Lung (tissue), 12 donors: ENCODE results near the gene GRAMD1A. TPM values are rescaled to one million over a fixed set of nuclear protein-coding genes. Genes with fewer than 3 reads are reported as not detected.
A peak's percentile ranks its signal among the peaks of the same experiment; 100 is the strongest.
"Not testable (repeated sequence)": the region's sequence is repeated elsewhere in the genome, so short reads cannot be mapped to it uniquely, and the experiment has no call there.

Experiments
- ATAC-seq: fragments of 200-7000 bp; cut with Tn5 transposase; one replicate; pipeline ENCODE4 v1.9.1; 2020; ENCODE audit warnings: moderate number of reproducible peaks; ENCODE audit not compliant: insufficient read depth, low FRiP score
- DNase-seq, 3 donors: peaks; one replicate each; pipeline ENCODE4 v3.0.0-alpha.2; 2013 to 2017
- H3K27ac ChIP-seq, 2 donors: one replicate each; pipeline ENCODE4 v1.5.1; 2013; ENCODE audit warnings: mild to moderate bottlenecking in 2 of 2, moderate library complexity in 2 of 2, control low read depth in 1 of 2, inconsistent platforms in 1 of 2, low read depth in 1 of 2, low read length in 1 of 2
- H3K27me3 ChIP-seq, 3 donors: one replicate each; pipeline ENCODE4 v1.5.1; 2013; ENCODE audit warnings: low read length in 2 of 3; ENCODE audit not compliant: control insufficient read depth in 3 of 3, insufficient read depth in 3 of 3
- H3K36me3 ChIP-seq, 4 donors: one replicate each; pipeline ENCODE4 v1.5.1; 2013; ENCODE audit warnings: low read length in 4 of 4, mild to moderate bottlenecking in 1 of 4, moderate library complexity in 1 of 4; ENCODE audit not compliant: control insufficient read depth in 4 of 4, insufficient read depth in 4 of 4
- H3K4me1 ChIP-seq, 5 donors: one replicate each; pipeline ENCODE4 v1.5.1; 2013; ENCODE audit warnings: low read length in 5 of 5, mild to moderate bottlenecking in 2 of 5, moderate library complexity in 1 of 5; ENCODE audit not compliant: control insufficient read depth in 5 of 5, insufficient read depth in 5 of 5
- H3K4me3 ChIP-seq: one replicate; pipeline ENCODE4 v1.5.1; 2013; ENCODE audit warnings: mild to moderate bottlenecking, control low read depth, moderate library complexity
- H3K9ac ChIP-seq, 2 donors: one replicate each; pipeline ENCODE4 v1.5.1; 2013; ENCODE audit warnings: low read length in 2 of 2, control low read depth in 1 of 2; ENCODE audit not compliant: insufficient read depth in 1 of 2
- H3K9me3 ChIP-seq, 4 donors: one replicate each; pipeline ENCODE4 v1.5.1; 2013; ENCODE audit warnings: low read length in 3 of 4, mild to moderate bottlenecking in 1 of 4, moderate library complexity in 1 of 4; ENCODE audit not compliant: control insufficient read depth in 4 of 4, insufficient read depth in 3 of 4
- CTCF ChIP-seq: IDR thresholded peaks from 2 replicates; pipeline ENCODE4 v1.5.1; 2012; ENCODE audit warnings: mild to moderate bottlenecking; ENCODE audit errors: control extremely low read depth, extremely low read depth
- WGBS, 2 donors: extraction: QIAGEN DNeasy Blood & Tissue Kit; methylation state at CpG; one replicate each; pipeline ENCODE4 v1.1.7; 2013; 5-methylcytosine and 5-hydroxymethylcytosine counted together
- polyA plus RNA-seq, 2 donors: library from polyadenylated mRNA; stranded (reverse); fragments of 200-250 nt; gene quantifications; one replicate each; pipeline ENCODE4 v1.2.1, GENCODE V29; 2013
- total RNA-seq, 2 donors: library from RNA; depleted of rRNA in 1 of 2; stranded (reverse); fragments of >200 nt in 1 of 2; gene quantifications; one replicate each; pipeline ENCODE4 v1.2.1, GENCODE V29; 2014 to 2021
- donor health status: control.
- donor health status: control.
- donor health status: Bipolar disorder and iron deficiency.
- donor health status: healthy.
- donor health status: DM: yes; HTN: yes; CAD: no.

The GRAMD1A gene
- total and polyA plus RNA-seq, 4 donors, result 92.2 to 217 (median 133) TPM

DNA sequence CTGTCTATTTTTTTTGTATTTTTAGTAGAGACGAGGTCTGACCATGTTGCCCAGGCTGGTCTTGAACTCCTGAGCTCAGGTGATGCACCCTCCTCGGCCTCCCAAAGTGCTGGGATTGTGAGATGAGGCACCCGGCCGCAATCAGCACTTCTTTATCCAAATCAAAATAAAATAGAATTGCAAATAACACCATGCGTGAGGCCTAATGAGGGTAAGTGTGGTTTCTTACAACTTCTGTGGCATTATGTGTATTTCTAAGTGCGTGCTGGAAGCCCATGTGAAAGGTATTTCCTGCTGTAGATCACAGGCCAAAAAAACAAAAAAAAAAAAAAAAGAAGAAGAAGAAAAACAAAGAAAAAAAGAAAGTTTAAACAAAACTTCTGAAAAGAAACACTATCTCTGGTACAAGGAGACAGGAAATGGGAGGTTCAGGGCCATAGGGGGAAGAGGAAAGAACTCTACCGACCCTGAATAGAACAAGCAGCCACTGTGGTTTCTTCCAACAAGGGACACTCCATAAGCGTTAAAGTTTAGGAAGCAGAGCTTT lies 3.0 kb upstream of the GRAMD1A start:
- no peak for ATAC-seq
- H3K4me1 ChIP-seq, result peaks cover 0 to 29% (median 5%) of the 10 kb centered on the region in 5 donors
- H3K36me3 ChIP-seq, result peaks cover 0 to 3% (median 0%) of the 10 kb centered on the region in 4 donors
- no peak overlapping the region for H3K9ac ChIP-seq
- no peak overlapping the region for H3K4me3 ChIP-seq
- no peak for TF ChIP-seq CTCF
- peak overlapping the region in 1 of 2 donors; percentile 69 for H3K27ac ChIP-seq
- H3K27me3 ChIP-seq, result no peaks in the 10 kb centered on the region
- DNase-seq, result no peak
- H3K9me3 ChIP-seq, result no peaks in the 10 kb centered on the region
- 27 to 45% methylated on average over 8 of the region's 8 CpGs for WGBS, 2 donors

- not testable (repeated sequence) for H3K36me3 ChIP-seq, H3K27me3 ChIP-seq, H3K4me3 ChIP-seq, ATAC-seq, DNase-seq, H3K9me3 ChIP-seq, H3K9ac ChIP-seq, H3K27ac ChIP-seq
- WGBS, 2 donors, result 92 to 93% methylated on average over 6 to 7 of the region's 7 CpGs
- H3K4me1 ChIP-seq, result peaks cover 0 to 34% (median 9%) of the 10 kb centered on the region in 5 donors
These were observed 1.9 kb upstream of the GRAMD1A start for GRCh38 chr19:34998224-34998623.

- WGBS, 2 donors, result 43 to 45% methylated on average over 13 of the region's 13 CpGs
- TF ChIP-seq CTCF, result no peak
- peak overlapping the region; percentile 64 to 99 for H3K27ac ChIP-seq
- peaks cover 0 to 40% (median 9%) of the 10 kb centered on the region in 5 donors for H3K4me1 ChIP-seq
- H3K9me3 ChIP-seq, result no peaks in the 10 kb centered on the region
- no peak for ATAC-seq
- peaks cover 0 to 3% (median under 1%) of the 10 kb centered on the region in 4 donors for H3K36me3 ChIP-seq
- no peaks in the 10 kb centered on the region for H3K27me3 ChIP-seq
- no peak for DNase-seq
- peak overlapping the region; percentile 70 to 95 for H3K9ac ChIP-seq
- peak overlapping the region; percentile 18 for H3K4me3 ChIP-seq
These were observed 1.2 kb upstream of the GRAMD1A start for GRCh38 chr19:34998777-34999497.

DNA sequence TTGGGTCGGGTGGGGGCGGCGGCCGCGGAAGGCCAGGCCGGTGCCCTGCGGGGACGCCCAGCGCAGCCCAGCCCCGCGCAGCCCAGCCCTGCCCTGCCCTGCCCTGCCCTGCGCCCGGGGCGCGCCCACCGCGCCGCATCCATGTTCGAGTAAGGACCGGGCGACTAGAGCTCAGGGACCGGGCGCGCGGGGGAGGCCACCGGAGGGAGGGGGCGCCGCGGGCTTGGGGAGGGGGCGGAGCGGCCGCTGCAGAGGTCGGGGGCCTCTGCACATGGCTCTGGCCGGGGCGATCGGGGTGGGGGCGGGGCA lies 169 bp downstream of the GRAMD1A start:
- TF ChIP-seq CTCF, result no peak
- Histone ChIP-seq H3K4me1 (peaks cover 0 to 40% (median 14%) of the 10 kb centered on the region in 5 donors), H3K27me3 (no peaks in the 10 kb centered on the region), H3K4me3 (peak overlapping the region; percentile 75), H3K36me3 (peaks cover 0 to 3% (median under 1%) of the 10 kb centered on the region in 4 donors), H3K9me3 (no peaks in the 10 kb centered on the region), H3K9ac (no peak overlapping the region), H3K27ac (peak overlapping the region; percentile 64 to 89)
- DNase-seq (no peak), ATAC-seq (no peak)
- 0 to 1% methylated on average over 11 to 37 of the region's 37 CpGs for WGBS, 2 donors
